SK-N-SH (cell line): ENCODE measurements around the gene CTNNA3. TPM values are rescaled to one million over a fixed set of nuclear protein-coding genes. Genes with fewer than 3 reads are reported as not detected.

Experiments
- CTCF ChIA-PET: fragments of 300-600, 350-600 bp; formaldehyde crosslinking; extraction: SDS; loops from one replicate; lab custom pipeline; 2021; lab: Yijun Ruan, JAX
- POLR2A ChIA-PET: fragments of 350-600 bp; sonication (Branson Sonifier 250); formaldehyde crosslinking; extraction: SDS; loops from one replicate; lab custom pipeline; 2020; ENCODE audit warnings: antibody characterized with exemption, inconsistent platforms; lab: Yijun Ruan, JAX
- DNase-seq: peaks from one replicate; pipeline ENCODE4 v3.0.0; 2012
- H2AFZ ChIP-seq: fragments of 200-600 bp; sonication (generic); 2 replicates; pipeline ENCODE4 v1.8.1; 2016; ENCODE audit warnings: antibody characterized with exemption, mild to moderate bottlenecking, low read depth
- H3F3A ChIP-seq: fragments of 200-600 bp; sonication (generic); replicated peaks from 2 replicates; pipeline ENCODE3; 2016; ENCODE audit warnings: antibody characterized with exemption, mild to moderate bottlenecking; ENCODE audit not compliant: insufficient read depth
- H3K27ac ChIP-seq, 2 experiments: fragments of 200-500 bp in 1 of 2; fragments of 200-600 bp in 1 of 2; sonication (Bioruptor generic) in 1 of 2; sonication (generic), shearing (Covaris generic) in 1 of 2; 2 replicates each; pipeline versions ENCODE4 v1.5.1 to v1.6.1; 2014 to 2016; ENCODE audit warnings: low read depth in 2 of 2, inconsistent platforms in 1 of 2, low read length in 1 of 2, mild to moderate bottlenecking in 1 of 2, mixed read lengths in 1 of 2
- H3K27me3 ChIP-seq: fragments of 200-600 bp; sonication (generic), shearing (Covaris generic); 2 replicates; pipeline ENCODE4 v1.6.1; 2016; ENCODE audit warnings: mixed run types; ENCODE audit not compliant: insufficient read depth
- H3K36me3 ChIP-seq, 2 experiments: fragments of 200-500 bp in 1 of 2; fragments of 200-600 bp in 1 of 2; sonication (Bioruptor generic) in 1 of 2; sonication (generic) in 1 of 2; replicated peaks in 1 of 2; 2 replicates each; pipeline versions ENCODE3 to v1.5.1; 2014 to 2016; ENCODE audit warnings: low read length in 1 of 2, mild to moderate bottlenecking in 1 of 2; ENCODE audit not compliant: insufficient read depth in 2 of 2, control insufficient read depth in 1 of 2
- H3K4me1 ChIP-seq, 2 experiments: fragments of 200-500 bp in 1 of 2; fragments of 200-600 bp in 1 of 2; sonication (Bioruptor generic) in 1 of 2; sonication (generic), shearing (Covaris generic) in 1 of 2; 2 replicates each; pipeline versions ENCODE4 v1.5.1 to v1.6.1; 2014 to 2016; ENCODE audit warnings: low read depth in 1 of 2, low read length in 1 of 2, mixed run types in 1 of 2; ENCODE audit not compliant: insufficient read depth in 2 of 2, control insufficient read depth in 1 of 2
- H3K4me2 ChIP-seq: fragments of 200-600 bp; sonication (generic), shearing (Covaris generic); 2 replicates; pipeline ENCODE4 v1.6.1; 2017; ENCODE audit warnings: mixed run types
- H3K4me3 ChIP-seq, 2 experiments: fragments of 200-500 bp in 1 of 2; fragments of 200-600 bp in 1 of 2; sonication (Bioruptor generic) in 1 of 2; sonication (generic), shearing (Covaris generic) in 1 of 2; 2 replicates each; pipeline versions ENCODE4 v1.5.1 to v1.8.1; 2014 to 2016; ENCODE audit warnings: low read depth in 2 of 2, inconsistent platforms in 1 of 2, low read length in 1 of 2, mild to moderate bottlenecking in 1 of 2, mixed read lengths in 1 of 2, moderate library complexity in 1 of 2
- H3K79me2 ChIP-seq: fragments of 200-600 bp; sonication (generic); 2 replicates; pipeline ENCODE4 v1.8.1; 2017; ENCODE audit warnings: mild to moderate bottlenecking; ENCODE audit not compliant: insufficient read depth
- H3K9ac ChIP-seq: fragments of 200-600 bp; sonication (generic); 2 replicates; pipeline ENCODE4 v1.6.1; 2017; ENCODE audit warnings: mixed run types
- H3K9me2 ChIP-seq: fragments of 200-600 bp; sonication (generic); 2 replicates; pipeline ENCODE4 v1.6.1; 2017; ENCODE audit warnings: mixed run types
- H3K9me3 ChIP-seq: fragments of 200-600 bp; sonication (generic); 2 replicates; pipeline ENCODE4 v1.6.1; 2017; ENCODE audit warnings: mixed run types, mild to moderate bottlenecking, moderate library complexity
- H4K20me1 ChIP-seq: fragments of 200-600 bp; sonication (generic); 2 replicates; pipeline ENCODE4 v1.6.1; 2017; ENCODE audit warnings: mild to moderate bottlenecking, mixed run types; ENCODE audit not compliant: insufficient read depth
- CHD2 ChIP-seq: fragments of 150-350 bp; IDR thresholded peaks from 2 replicates; pipeline ENCODE4 v1.6.1; 2018; ENCODE audit warnings: low read length; ENCODE audit not compliant: partially characterized antibody
- ELF1 ChIP-seq: IDR thresholded peaks from 2 replicates; pipeline ENCODE4 v1.4.0; 2012
- EP300 ChIP-seq, 2 experiments: IDR thresholded peaks; 2 replicates each; pipeline versions ENCODE4 v1.4.0 to v1.6.1; 2012; ENCODE audit warnings: borderline replicate concordance in 1 of 2, low read depth in 1 of 2, low read length in 1 of 2
- IRF3 ChIP-seq: fragments of 150-350 bp; IDR thresholded peaks from 2 replicates; pipeline ENCODE4 v1.6.1; 2016; ENCODE audit warnings: mild to moderate bottlenecking, low read depth, low read length
- MAX ChIP-seq: IDR thresholded peaks from 2 replicates; pipeline ENCODE4 v1.4.0; 2012; ENCODE audit warnings: low read depth
- MXI1 ChIP-seq: IDR thresholded peaks from 2 replicates; pipeline ENCODE4 v1.6.1; 2012; ENCODE audit warnings: mild to moderate bottlenecking, low read depth, low read length, improper control_type of control experiment
- PBX3 ChIP-seq: IDR thresholded peaks from 2 replicates; pipeline ENCODE4; 2012
- POLR2AphosphoS5 ChIP-seq: IDR thresholded peaks from 2 replicates; pipeline ENCODE4 v1.6.1; 2012; ENCODE audit warnings: low read depth, low read length
- RCOR1 ChIP-seq: fragments of 150-350 bp; IDR thresholded peaks from 2 replicates; pipeline ENCODE4 v1.6.1; 2017; ENCODE audit warnings: antibody characterized with exemption, low read length
- TAF1 ChIP-seq: IDR thresholded peaks from 2 replicates; pipeline ENCODE4 v1.6.1; 2012; ENCODE audit warnings: low read depth, mild to moderate bottlenecking, low read length, moderate library complexity, borderline replicate concordance
- TEAD4 ChIP-seq: IDR thresholded peaks from 2 replicates; pipeline ENCODE4 v1.4.0; 2012; ENCODE audit warnings: mild to moderate bottlenecking, borderline replicate concordance; ENCODE audit not compliant: insufficient read depth
- USF2 ChIP-seq: fragments of 150-350 bp; IDR thresholded peaks from 2 replicates; pipeline ENCODE4 v1.6.1; 2017; ENCODE audit warnings: antibody characterized with exemption, low read length, low read depth, borderline replicate concordance
- YY1 ChIP-seq: IDR thresholded peaks from 2 replicates; pipeline ENCODE4 v1.4.0; 2012; ENCODE audit warnings: low read depth, mild to moderate bottlenecking
- WGBS: methylation state at CpG from one replicate; pipeline ENCODE4 v1.1.6; 2017; ENCODE audit warnings: low lambda C conversion rate; 5-methylcytosine and 5-hydroxymethylcytosine counted together
- polyA plus RNA-seq, 3 experiments: library from polyadenylated mRNA; depleted of rRNA; stranded (reverse); fragments of >200 nt; gene quantifications; 2 replicates each; pipeline ENCODE4 v1.2.3, GENCODE V29; 2012

Gene CTNNA3
- polyA plus RNA-seq, 1 of the 3 experiments (the other 2 are of a cell fraction), result not detected

GRCh38 chr10:67119651-67120050 is 576.3 kb downstream of the CTNNA3 start (continued):
- no peak for TF ChIP-seq IRF3
- no peak for TF ChIP-seq TEAD4

GRCh38 chr10:67115972-67116371 is 580.0 kb downstream of the CTNNA3 start:
- H3K4me2 ChIP-seq, result no peak overlapping the region
- no peaks in the 10 kb centered on the region for H3K36me3 ChIP-seq
- TF ChIP-seq MXI1 (no peak), ELF1 (no peak), MAX (no peak), POLR2AphosphoS5 (no peak)
- WGBS, result 3% methylated on average over 1 of the region's 1 CpG
- ChIA-PET CTCF (no interaction called here), POLR2A (no interaction called here)
- no peak for DNase-seq
- no peaks in the 10 kb centered on the region for H3F3A ChIP-seq
- no peaks in the 10 kb centered on the region for H3K9me2 ChIP-seq
- no peak overlapping the region for H3K27ac ChIP-seq
- H2AFZ ChIP-seq, result no peak overlapping the region
- no peaks in the 10 kb centered on the region for H4K20me1 ChIP-seq
- H3K4me1 ChIP-seq, result no peaks in the 10 kb centered on the region
- no peak overlapping the region for H3K9ac ChIP-seq
- H3K27me3 ChIP-seq, result no peaks in the 10 kb centered on the region
- H3K4me3 ChIP-seq, result no peak overlapping the region
- H3K9me3 ChIP-seq, result no peaks in the 10 kb centered on the region
- no peaks in the 10 kb centered on the region for H3K79me2 ChIP-seq

GRCh38 chr10:67114945-67115344 is 581.0 kb downstream of the CTNNA3 start:
- Histone ChIP-seq H3K36me3 (no peaks in the 10 kb centered on the region), H3K79me2 (no peaks in the 10 kb centered on the region), H3K9me2 (no peaks in the 10 kb centered on the region), H4K20me1 (no peaks in the 10 kb centered on the region), H2AFZ (no peak overlapping the region), H3K9ac (no peak overlapping the region), H3F3A (no peaks in the 10 kb centered on the region), H3K27ac (no peak overlapping the region), H3K4me3 (no peak overlapping the region), H3K27me3 (no peaks in the 10 kb centered on the region), H3K4me2 (no peak overlapping the region), H3K9me3 (no peaks in the 10 kb centered on the region), H3K4me1 (no peaks in the 10 kb centered on the region)
- POLR2A ChIA-PET, result no interaction called here
- TF ChIP-seq EP300 (IDR thresholded peaks at IDR 0.05; ENCODE audit: borderline replicate concordance in 1 of 2, low read depth in 1 of 2, low read length in 1 of 2) (no peak), RCOR1 (no peak), POLR2AphosphoS5 (no peak), USF2 (no peak), YY1 (no peak), TAF1 (no peak), MXI1 (no peak), PBX3 (no peak), MAX (no peak), CHD2 (no peak)
- no peak for DNase-seq
- CTCF ChIA-PET, result no interaction called here
- WGBS, result 11% methylated on average over 2 of the region's 2 CpGs
